ENCODE data around the gene TFCP2.

The TFCP2 gene

DNA sequence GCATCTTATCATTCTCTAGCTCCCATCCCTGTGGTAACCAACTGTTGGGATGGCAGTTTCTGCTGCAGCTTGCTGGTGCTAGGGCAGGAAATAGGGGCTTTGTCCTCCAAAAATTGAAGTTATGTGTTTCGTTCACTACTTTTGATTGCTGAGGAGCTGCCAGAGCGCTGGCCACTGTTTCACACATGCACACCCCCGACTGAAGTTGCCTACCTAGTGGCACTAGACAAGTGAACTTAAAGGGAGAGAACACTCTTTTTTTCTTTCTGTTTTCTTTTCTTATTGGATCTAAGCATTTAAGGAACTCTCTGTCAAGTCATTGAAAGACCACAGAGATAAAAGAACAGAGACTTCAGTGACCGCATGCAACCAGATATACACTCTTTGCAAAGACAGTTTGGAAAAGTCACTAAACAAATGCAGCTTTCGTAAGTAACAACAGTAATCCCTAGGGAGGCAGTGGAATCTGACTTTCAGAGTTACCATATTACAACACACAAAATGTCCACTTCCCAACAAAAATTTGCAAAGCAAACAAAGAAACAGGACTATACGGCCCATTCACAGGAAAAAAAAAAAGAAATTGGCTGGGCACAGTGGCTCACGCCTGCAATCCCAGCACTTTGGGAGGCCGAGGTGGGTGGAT is 12.0 kb downstream of the TFCP2 start:
- Mint-ChIP-seq H3K9me3 (peaks cover 15% of the 10 kb centered on the region), H3K4me1 (peaks cover 6% of the 10 kb centered on the region), H3K36me3 (ENCODE audit: low read depth) (peaks cover 53% of the 10 kb centered on the region), H3K27ac (peak overlapping the region; percentile 72), H3K27me3 (ENCODE audit: low read depth, poor library complexity) (no peaks in the 10 kb centered on the region), H3K4me3 (no peak overlapping the region)
- no peak for DNase-seq
- TF ChIP-seq, protein P1, sequence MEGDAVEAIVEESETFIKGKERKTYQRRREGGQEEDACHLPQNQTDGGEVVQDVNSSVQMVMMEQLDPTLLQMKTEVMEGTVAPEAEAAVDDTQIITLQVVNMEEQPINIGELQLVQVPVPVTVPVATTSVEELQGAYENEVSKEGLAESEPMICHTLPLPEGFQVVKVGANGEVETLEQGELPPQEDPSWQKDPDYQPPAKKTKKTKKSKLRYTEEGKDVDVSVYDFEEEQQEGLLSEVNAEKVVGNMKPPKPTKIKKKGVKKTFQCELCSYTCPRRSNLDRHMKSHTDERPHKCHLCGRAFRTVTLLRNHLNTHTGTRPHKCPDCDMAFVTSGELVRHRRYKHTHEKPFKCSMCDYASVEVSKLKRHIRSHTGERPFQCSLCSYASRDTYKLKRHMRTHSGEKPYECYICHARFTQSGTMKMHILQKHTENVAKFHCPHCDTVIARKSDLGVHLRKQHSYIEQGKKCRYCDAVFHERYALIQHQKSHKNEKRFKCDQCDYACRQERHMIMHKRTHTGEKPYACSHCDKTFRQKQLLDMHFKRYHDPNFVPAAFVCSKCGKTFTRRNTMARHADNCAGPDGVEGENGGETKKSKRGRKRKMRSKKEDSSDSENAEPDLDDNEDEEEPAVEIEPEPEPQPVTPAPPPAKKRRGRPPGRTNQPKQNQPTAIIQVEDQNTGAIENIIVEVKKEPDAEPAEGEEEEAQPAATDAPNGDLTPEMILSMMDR (IDR thresholded peaks at IDR 0.05): no peak

DNA sequence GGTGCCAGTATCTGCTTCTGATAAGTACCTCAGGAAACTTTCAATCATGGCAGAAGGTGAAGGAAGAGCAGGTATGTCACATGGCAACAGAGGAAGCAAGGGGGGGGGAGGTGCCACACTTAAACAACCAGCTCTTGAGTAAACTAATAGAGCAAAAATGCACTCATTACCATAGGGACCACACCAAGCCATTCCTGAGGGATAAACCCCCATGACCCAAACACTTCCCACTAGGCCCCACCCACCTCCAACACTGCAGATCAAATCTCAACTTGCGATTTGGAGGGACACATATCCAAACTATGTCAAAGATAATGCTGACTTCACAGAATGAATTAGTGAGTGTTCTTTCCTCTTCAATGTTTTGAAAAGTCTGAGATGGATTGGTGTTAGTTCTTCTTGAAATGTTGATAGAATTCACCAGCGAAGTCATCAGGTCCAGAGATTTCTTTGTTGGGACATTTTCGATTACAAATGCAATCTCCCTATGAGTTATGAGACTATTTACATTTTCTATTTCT is 16.6 kb downstream of the TFCP2 start:
- H3K4me3 Mint-ChIP-seq: no peak overlapping the region
- H3K36me3 Mint-ChIP-seq (ENCODE audit: low read depth): peaks cover 41% of the 10 kb centered on the region
- H3K9me3 Mint-ChIP-seq: no peaks in the 10 kb centered on the region
- no peak overlapping the region for H3K27ac Mint-ChIP-seq
- H3K4me1 Mint-ChIP-seq: peaks cover 6% of the 10 kb centered on the region
- TF ChIP-seq, protein P1 (IDR thresholded peaks at IDR 0.05): no peak
- DNase-seq: no peak
- H3K27me3 Mint-ChIP-seq (ENCODE audit: low read depth, poor library complexity): no peaks in the 10 kb centered on the region

DNA sequence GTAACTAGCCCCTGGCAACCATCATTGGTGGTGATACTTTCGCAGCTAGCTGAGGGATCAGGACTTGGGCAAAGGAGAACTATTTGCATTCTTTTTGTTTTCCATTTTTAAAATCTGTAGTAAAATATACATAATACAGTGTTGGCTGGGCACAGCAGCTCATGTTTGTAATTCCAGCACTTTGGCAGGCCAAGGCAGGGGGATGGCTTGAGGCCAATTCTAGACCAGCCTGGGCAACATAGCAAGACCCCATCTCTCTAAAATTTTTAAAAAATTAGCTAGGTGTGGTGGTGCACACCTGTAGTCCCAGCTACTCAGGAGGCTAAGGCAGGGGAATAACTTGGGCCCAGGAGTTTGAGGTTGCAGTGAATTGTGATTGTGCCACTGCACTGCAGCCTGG is 20.0 kb downstream of the TFCP2 start:
- no peaks in the 10 kb centered on the region for H3K9me3 Mint-ChIP-seq
- no peak overlapping the region for H3K4me3 Mint-ChIP-seq

DNA sequence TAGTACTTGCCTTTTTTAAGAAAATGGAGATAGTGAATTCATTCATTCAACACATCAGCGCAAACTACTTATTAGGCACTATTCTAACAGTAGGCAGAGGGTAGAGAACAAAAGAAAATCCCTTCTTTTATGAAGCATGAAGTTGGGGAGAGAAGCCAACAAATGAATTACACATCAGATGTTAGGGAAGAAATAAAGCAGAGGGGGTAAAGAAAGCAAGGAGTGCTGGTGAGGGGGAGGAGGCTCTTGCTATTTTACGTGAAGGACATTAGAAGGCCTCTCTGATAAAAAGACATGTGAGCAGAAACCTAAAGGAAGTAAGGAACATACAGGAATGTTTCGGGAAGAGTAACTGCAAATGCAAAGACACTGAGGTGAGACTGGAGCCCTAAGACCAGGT is 22.2 kb downstream of the TFCP2 start:
- Mint-ChIP-seq H3K27ac (no peak overlapping the region), H3K36me3 (ENCODE audit: low read depth) (peaks cover 48% of the 10 kb centered on the region), H3K4me1 (no peaks in the 10 kb centered on the region), H3K9me3 (no peaks in the 10 kb centered on the region), H3K4me3 (no peak overlapping the region), H3K27me3 (ENCODE audit: low read depth, poor library complexity) (no peaks in the 10 kb centered on the region)
- TF ChIP-seq, protein P1 (IDR thresholded peaks at IDR 0.05): no peak
- DNase-seq: no peak

More for the DNA sequence above, 20.0 kb downstream of the TFCP2 start:
- Mint-ChIP-seq H3K36me3 (ENCODE audit: low read depth) (peaks cover 42% of the 10 kb centered on the region), H3K27ac (no peak overlapping the region), H3K27me3 (ENCODE audit: low read depth, poor library complexity) (no peaks in the 10 kb centered on the region), H3K4me1 (no peaks in the 10 kb centered on the region)
- TF ChIP-seq, protein P1 (IDR thresholded peaks at IDR 0.05): no peak
- no peak for DNase-seq

DNA sequence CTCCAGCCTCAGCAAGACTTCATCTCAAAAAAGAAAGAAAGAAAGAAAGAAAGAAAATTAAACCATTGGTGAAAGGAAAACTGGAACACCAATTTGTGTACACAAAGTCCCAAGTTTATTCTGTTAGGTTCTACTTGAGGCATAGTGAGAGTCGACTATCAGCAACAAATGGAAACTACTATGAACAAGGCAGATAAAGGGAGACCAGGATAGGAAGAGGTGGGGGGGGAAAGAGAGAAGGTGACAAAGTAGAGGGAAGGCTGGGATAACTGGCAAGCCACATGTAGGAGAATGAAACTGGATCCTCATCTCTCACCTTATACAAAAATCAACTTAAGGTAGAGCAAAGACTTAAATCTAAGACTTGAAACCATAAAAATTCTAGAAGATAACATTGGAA is 25.6 kb downstream of the TFCP2 start:
- no peak overlapping the region for H3K4me3 Mint-ChIP-seq
- H3K4me1 Mint-ChIP-seq: no peaks in the 10 kb centered on the region
- no peaks in the 10 kb centered on the region for H3K9me3 Mint-ChIP-seq
- no peaks in the 10 kb centered on the region for H3K27me3 Mint-ChIP-seq (ENCODE audit: low read depth, poor library complexity)
- H3K36me3 Mint-ChIP-seq (ENCODE audit: low read depth): peaks cover 56% of the 10 kb centered on the region
- no peak overlapping the region for H3K27ac Mint-ChIP-seq
- TF ChIP-seq, protein P1 (IDR thresholded peaks at IDR 0.05): no peak
- no peak for DNase-seq

DNA sequence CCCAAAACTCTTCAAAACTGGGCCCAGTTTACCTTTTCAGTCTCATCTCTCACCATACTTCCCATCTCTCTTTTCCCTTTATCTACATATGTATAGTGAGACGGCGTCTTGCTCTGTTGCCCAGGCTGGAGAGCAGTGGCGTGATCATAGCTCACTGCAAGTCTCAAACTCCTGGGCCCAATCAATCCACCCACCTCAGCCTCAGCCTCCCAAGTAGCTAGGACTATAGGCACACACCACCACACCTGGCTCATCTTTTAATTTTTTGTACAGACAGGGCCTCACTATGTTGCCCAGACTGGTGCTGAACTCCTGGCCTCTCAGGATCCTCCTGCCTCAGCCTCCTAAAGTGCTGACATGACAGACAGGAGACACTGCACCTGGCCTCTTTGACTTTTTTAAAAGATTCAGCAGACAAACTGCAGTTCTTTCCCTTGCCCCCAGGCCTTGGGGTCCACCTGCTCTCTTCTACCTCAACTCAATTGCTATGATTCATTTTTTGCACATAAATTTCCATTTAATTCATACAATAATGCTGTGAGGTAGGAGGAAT is 33.6 kb downstream of the TFCP2 start:
- no peaks in the 10 kb centered on the region for H3K27me3 Mint-ChIP-seq (ENCODE audit: low read depth, poor library complexity)
- no peak overlapping the region for H3K4me3 Mint-ChIP-seq
- DNase-seq: no peak
- H3K9me3 Mint-ChIP-seq: no peaks in the 10 kb centered on the region
- TF ChIP-seq, protein P1 (IDR thresholded peaks at IDR 0.05): no peak
- H3K36me3 Mint-ChIP-seq (ENCODE audit: low read depth): peaks cover 35% of the 10 kb centered on the region
- H3K4me1 Mint-ChIP-seq: no peaks in the 10 kb centered on the region
- no peak overlapping the region for H3K27ac Mint-ChIP-seq
